ENCODE data around the gene PNN. TPM values are rescaled to one million over a fixed set of nuclear protein-coding genes. Genes with fewer than 3 reads are reported as not detected.

The PNN gene
- total and polyA plus RNA-seq, 2 donors (not counting 3 experiments of a cell fraction or from before 2014, with no cell fraction given), result 27.3 to 79.4 TPM

DNA sequence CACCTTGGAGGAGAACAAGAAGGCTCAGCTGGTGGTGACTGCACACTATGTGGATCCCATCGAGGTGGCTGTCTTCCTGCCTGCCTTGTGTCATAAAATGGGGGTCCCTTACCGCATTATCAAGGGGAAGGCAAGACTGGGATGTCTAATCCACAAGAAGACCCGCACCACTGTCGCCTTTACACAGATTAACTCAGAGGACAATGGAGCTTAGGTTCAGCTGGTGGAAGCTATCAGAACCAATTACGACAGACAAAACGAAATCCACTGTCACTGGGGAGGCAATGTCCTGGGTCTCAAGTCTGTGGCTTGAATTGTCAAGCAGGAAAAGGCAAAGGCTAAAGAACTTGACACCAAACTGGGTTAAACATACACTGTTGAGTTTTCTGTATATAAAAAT, 17.6 kb upstream of the PNN start:
- H2AFZ ChIP-seq (ENCODE audit: low read depth, low read length), result no peak overlapping the region
- FAIRE-seq (no peak), DNase-seq (ENCODE audit: low read depth, low spot score) (no peak)
- H3K79me2 ChIP-seq (ENCODE audit: control insufficient read depth, insufficient read depth, low read length), result peaks cover 8% of the 10 kb centered on the region
- H3K27ac ChIP-seq (ENCODE audit: insufficient read depth, low read depth, low read length), result no peak overlapping the region
- no peaks in the 10 kb centered on the region for H3K27me3 ChIP-seq (ENCODE audit: control insufficient read depth in 2 of 2, insufficient read depth in 2 of 2, low read length in 2 of 2)
- peaks cover 6 to 8% of the 10 kb centered on the region in 2 experiments for H3K36me3 ChIP-seq (ENCODE audit: control insufficient read depth in 2 of 2, extremely low read depth in 1 of 2, insufficient read depth in 2 of 2, low read length in 2 of 2)
- dilution Hi-C loops (cut with MboI; ENCODE audit: extremely low pct_ligation_motif_present, low sequenced_read_pairs) (no loop called here), intact Hi-C loops (cut with micrococcal nuclease) (no loop called here)
- CTCF ChIA-PET, result interaction anchor here (0.6 to 1.5 kb wide), 2 partner anchors 39 to 408 kb away, joined by 3 read pairs; no protein-coding TSS in a partner anchor
- H3K4me2 ChIP-seq (ENCODE audit: insufficient read depth, low read length), result no peak overlapping the region
- TF ChIP-seq MYC (IDR thresholded peaks at IDR 0.05; ENCODE audit: low read depth, low read length) (no peak), CTCF (IDR thresholded peaks at IDR 0.05; ENCODE audit: extremely low read depth in 1 of 2, insufficient read depth in 1 of 2, low read depth in 1 of 2, low read length in 2 of 2) (no peak), MAX (IDR thresholded peaks at IDR 0.05; ENCODE audit: insufficient read depth, insufficient read length) (no peak), JUN (IDR thresholded peaks at IDR 0.05; ENCODE audit: borderline replicate concordance, insufficient read depth, insufficient read length, low read depth) (no peak), EZH2 (IDR thresholded peaks at IDR 0.05; ENCODE audit: borderline replicate concordance, low read depth, low read length, severe bottlenecking) (no peak), FOS (IDR thresholded peaks at IDR 0.05; ENCODE audit: borderline replicate concordance, insufficient read depth, low read length) (no peak), GATA2 (IDR thresholded peaks at IDR 0.05; ENCODE audit: insufficient read depth, insufficient read length, low read depth, low read length) (no peak), POLR2A (IDR thresholded peaks at IDR 0.05; ENCODE audit: low read depth, low read length) (no peak)
- no peaks in the 10 kb centered on the region for H3K4me1 ChIP-seq (ENCODE audit: control insufficient read depth, extremely low read depth, insufficient read depth, low read length)
- no peak overlapping the region for H3K4me3 ChIP-seq (replicated peaks in 1 of 3; ENCODE audit: insufficient read depth in 1 of 3, low read depth in 1 of 3, low read length in 3 of 3)
- POLR2A ChIA-PET, result no interaction called here
- no peaks in the 10 kb centered on the region for H3K9me1 ChIP-seq (replicated peaks; ENCODE audit: control insufficient read depth, extremely low read depth, insufficient read depth, low read length)
- no peaks in the 10 kb centered on the region for H3K9me3 ChIP-seq (replicated peaks; ENCODE audit: control insufficient read depth, insufficient read depth, low read length)
- H4K20me1 ChIP-seq (replicated peaks; ENCODE audit: control insufficient read depth, extremely low read depth, insufficient read depth, low read length), result no peaks in the 10 kb centered on the region
- no TSS peak for BruUV-seq (replicated peaks)
- H3K9ac ChIP-seq (replicated peaks; ENCODE audit: extremely low read depth, insufficient read depth, low read length), result no peak overlapping the region
